Measurements from ENCODE around the gene BTBD19.

Gene BTBD19

GRCh38 chr1:44853201-44853600 lies 44.9 kb downstream of the BTBD19 start:
- TF ChIP-seq, protein P1, sequence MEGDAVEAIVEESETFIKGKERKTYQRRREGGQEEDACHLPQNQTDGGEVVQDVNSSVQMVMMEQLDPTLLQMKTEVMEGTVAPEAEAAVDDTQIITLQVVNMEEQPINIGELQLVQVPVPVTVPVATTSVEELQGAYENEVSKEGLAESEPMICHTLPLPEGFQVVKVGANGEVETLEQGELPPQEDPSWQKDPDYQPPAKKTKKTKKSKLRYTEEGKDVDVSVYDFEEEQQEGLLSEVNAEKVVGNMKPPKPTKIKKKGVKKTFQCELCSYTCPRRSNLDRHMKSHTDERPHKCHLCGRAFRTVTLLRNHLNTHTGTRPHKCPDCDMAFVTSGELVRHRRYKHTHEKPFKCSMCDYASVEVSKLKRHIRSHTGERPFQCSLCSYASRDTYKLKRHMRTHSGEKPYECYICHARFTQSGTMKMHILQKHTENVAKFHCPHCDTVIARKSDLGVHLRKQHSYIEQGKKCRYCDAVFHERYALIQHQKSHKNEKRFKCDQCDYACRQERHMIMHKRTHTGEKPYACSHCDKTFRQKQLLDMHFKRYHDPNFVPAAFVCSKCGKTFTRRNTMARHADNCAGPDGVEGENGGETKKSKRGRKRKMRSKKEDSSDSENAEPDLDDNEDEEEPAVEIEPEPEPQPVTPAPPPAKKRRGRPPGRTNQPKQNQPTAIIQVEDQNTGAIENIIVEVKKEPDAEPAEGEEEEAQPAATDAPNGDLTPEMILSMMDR (IDR thresholded peaks at IDR 0.05; ENCODE audit: borderline replicate concordance, control extremely low read depth, extremely low read depth, insufficient read depth, missing control alignments) = no peak
- DNase-seq (ENCODE audit: low spot score) = no peak
- in situ Hi-C loops (cut with MboI; ENCODE audit: low sequenced_read_pairs, unreplicated experiment) = loop anchor here (10.0 kb wide), 1 partner anchor 152 kb away; no protein-coding TSS in a partner anchor

- TF ChIP-seq, protein P1 (IDR thresholded peaks at IDR 0.05; ENCODE audit: borderline replicate concordance, control extremely low read depth, extremely low read depth, insufficient read depth, missing control alignments) = no peak
- in situ Hi-C loops (cut with MboI; ENCODE audit: low sequenced_read_pairs, unreplicated experiment) = loop anchor here (10.0 kb wide), 1 partner anchor 150 kb away; no protein-coding TSS in a partner anchor
- DNase-seq (ENCODE audit: low spot score) = no peak
Observed at GRCh38 chr1:44854970-44855369, 46.6 kb downstream of the BTBD19 start.

GRCh38 chr1:44855742-44856141 lies 47.4 kb downstream of the BTBD19 start:
- DNase-seq (ENCODE audit: low spot score) = no peak
- in situ Hi-C loops (cut with MboI; ENCODE audit: low sequenced_read_pairs, unreplicated experiment) = loop anchor here (10.0 kb wide), 1 partner anchor 149 kb away; no protein-coding TSS in a partner anchor

GRCh38 chr1:44857446-44857845 lies 49.1 kb downstream of the BTBD19 start:
- in situ Hi-C loops (cut with MboI; ENCODE audit: low sequenced_read_pairs, unreplicated experiment) = loop anchor here (10.0 kb wide), 1 partner anchor 147 kb away; no protein-coding TSS in a partner anchor
- TF ChIP-seq, protein P1 (IDR thresholded peaks at IDR 0.05; ENCODE audit: borderline replicate concordance, control extremely low read depth, extremely low read depth, insufficient read depth, missing control alignments) = no peak
- DNase-seq (ENCODE audit: low spot score) = no peak

More at GRCh38 chr1:44855742-44856141, 47.4 kb downstream of the BTBD19 start:
- TF ChIP-seq, protein P1 (IDR thresholded peaks at IDR 0.05; ENCODE audit: borderline replicate concordance, control extremely low read depth, extremely low read depth, insufficient read depth, missing control alignments) = no peak

DNA sequence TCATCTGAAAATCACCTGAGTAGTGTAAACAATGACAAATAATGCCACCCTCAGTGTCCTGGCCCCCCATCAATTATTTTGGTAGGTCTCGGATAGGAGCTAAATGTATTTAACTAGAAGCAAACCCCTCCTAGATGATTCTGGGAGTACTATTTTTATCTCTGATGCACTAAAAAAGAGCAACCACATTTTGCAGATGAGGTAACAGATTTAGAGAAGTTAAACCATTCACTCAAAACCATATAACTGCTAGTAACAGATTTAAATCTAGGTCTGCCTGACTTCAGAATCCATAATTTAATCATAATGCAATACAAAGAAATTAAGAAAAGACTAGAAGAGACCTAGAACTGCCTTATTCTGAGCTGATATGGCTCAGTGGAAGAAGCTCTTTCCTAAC lies 52.0 kb downstream of the BTBD19 start:
- TF ChIP-seq, protein P1 (IDR thresholded peaks at IDR 0.05; ENCODE audit: borderline replicate concordance, control extremely low read depth, extremely low read depth, insufficient read depth, missing control alignments) = no peak
- no peak for DNase-seq (ENCODE audit: low spot score)
- in situ Hi-C loops (cut with MboI; ENCODE audit: low sequenced_read_pairs, unreplicated experiment) = no loop called here

DNA sequence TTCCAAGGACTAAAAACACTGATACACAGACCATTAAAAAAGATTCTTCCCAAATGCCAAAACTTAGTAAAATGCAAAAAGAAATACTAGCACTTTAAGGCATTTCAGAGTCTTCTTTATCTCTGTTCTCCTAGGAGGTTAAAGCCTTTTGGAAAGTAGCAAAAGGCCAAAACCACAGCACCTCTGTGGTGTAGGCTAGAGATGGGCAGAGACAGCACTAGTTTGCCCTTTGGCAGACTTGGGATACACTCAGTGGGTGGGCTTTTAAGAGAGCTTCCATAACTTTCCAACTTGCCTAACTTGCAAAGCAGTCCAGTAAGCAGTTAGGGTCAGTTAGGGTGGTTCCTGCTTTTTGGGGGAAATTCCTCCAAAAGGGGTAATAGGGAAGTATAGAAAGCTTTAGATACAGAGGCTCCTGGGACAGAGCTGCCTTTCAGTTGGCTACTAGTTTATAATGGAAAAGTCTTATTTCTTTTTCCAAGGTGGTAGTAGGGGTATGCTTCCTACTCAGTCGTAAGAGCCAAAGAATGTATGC lies 52.6 kb downstream of the BTBD19 start:
- in situ Hi-C loops (cut with MboI; ENCODE audit: low sequenced_read_pairs, unreplicated experiment) = no loop called here
- TF ChIP-seq, protein P1 (IDR thresholded peaks at IDR 0.05; ENCODE audit: borderline replicate concordance, control extremely low read depth, extremely low read depth, insufficient read depth, missing control alignments) = no peak
- no peak for DNase-seq (ENCODE audit: low spot score)
